Adipose tissue (tissue), 3 donors: Measurements from ENCODE around the gene TCEAL8. TPM values are rescaled to one million over a fixed set of nuclear protein-coding genes. Genes with fewer than 3 reads are reported as not detected.

Source experiments
- H3K27ac ChIP-seq: one replicate; pipeline ENCODE4 v1.5.1; 2013; ENCODE audit warnings: low read depth, low read length
- WGBS, 3 donors: extraction: QIAGEN DNeasy Blood & Tissue Kit; methylation state at CpG; one replicate each; pipeline ENCODE4 v1.1.7; 2013; 5-methylcytosine and 5-hydroxymethylcytosine counted together
- polyA plus RNA-seq, 3 donors: library from polyadenylated mRNA; stranded (reverse); fragments of 200-250 nt; gene quantifications; one replicate each; pipeline ENCODE4 v1.2.3, GENCODE V29; 2013
- donor health status: healthy with polysubstance abuse.
- donor health status: Bipolar disorder and iron deficiency.
- donor health status: healthy.

Gene TCEAL8
- polyA plus RNA-seq, 3 donors = 28.6 to 111 (median 28.8) TPM

- no peak overlapping the region for H3K27ac ChIP-seq
- 46 to 68% (median 48%) methylated on average over 19 to 39 of the region's 39 CpGs for WGBS, 3 donors
These were observed 34.2 kb downstream of the TCEAL8 start for GRCh38 chrX:103220511-103221323.

- 8 to 49% (median 10%) methylated on average over 11 to 37 of the region's 39 CpGs for WGBS, 3 donors
- no peak overlapping the region for H3K27ac ChIP-seq
These were observed 39.4 kb downstream of the TCEAL8 start for GRCh38 chrX:103215425-103215991.

DNA sequence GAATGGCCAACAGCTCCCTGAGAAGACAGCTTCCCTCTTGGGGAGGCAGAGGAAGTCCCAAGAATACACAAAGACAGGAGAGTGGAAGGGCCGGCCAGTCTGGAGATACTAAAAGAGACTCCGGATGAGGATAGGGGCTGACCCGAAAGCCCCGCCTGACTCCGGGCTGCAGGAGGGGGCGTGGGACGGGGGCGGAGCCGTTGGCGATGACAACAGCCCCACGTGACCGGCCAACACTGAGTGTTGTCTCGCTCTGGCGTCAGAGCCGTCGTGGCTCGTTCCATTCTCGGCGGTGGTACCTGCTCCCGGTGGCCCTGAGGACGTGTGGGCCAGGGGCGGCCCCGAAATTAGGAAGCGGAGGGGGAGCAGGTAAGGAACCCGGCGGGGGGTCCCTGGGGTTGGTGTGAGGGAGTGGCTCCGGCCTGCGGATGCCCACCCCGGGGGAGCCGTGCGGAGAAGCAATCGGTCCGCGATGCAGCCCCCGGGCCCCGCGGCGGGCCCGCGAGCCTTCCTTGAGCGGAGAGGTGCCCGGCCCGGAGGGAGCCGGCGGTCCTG is 40.0 kb downstream of the TCEAL8 start, which contains the start of gene BEX4:
Gene BEX4, plus strand, starts transcription at position 239 of the 555 bp plus-strand sequence. CDS start 1,046 bp downstream, outside the sequence.
- no peak within 1 kb of the TSS for H3K27ac ChIP-seq
- 0 to 42% (median 1%) methylated on average over 16 to 45 of the region's 45 CpGs for WGBS, 3 donors

DNA sequence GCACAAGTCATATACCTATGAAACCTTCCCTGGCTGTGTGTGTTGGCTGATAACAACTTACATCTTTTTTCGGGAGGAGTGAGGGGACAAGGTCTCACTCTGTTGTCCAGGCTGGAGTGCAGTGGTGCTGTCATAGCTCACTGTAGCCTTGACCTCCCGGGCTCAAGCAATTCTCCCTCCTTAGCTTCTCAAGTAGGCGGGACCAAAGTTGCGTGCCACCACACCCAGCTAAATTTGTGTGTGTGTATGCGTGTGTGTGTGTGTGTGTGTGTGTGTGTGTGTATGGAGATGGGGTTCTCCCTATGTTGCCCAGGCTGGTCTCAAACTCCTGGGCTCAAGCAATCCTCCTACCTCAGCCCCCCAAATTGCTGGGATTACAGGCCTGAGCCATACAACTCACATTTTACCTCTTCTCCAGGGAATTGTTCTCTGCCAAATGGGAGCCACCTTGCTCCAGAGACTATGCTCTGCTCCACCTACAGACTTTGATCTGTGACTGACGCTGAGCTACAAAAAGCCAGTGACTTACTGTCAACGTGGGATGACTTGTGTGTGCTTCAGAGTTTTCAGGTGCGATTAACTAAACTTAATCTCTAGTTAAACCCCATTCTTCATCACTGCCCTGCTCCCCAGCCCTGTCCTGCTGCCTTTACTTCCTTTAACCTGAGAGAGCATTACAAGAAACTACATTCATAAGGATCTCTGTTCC is 42.1 kb downstream of the TCEAL8 start:
- WGBS, 3 donors = 76 to 84% (median 78%) methylated on average over 7 to 8 of the region's 8 CpGs
- H3K27ac ChIP-seq = no peak overlapping the region

DNA sequence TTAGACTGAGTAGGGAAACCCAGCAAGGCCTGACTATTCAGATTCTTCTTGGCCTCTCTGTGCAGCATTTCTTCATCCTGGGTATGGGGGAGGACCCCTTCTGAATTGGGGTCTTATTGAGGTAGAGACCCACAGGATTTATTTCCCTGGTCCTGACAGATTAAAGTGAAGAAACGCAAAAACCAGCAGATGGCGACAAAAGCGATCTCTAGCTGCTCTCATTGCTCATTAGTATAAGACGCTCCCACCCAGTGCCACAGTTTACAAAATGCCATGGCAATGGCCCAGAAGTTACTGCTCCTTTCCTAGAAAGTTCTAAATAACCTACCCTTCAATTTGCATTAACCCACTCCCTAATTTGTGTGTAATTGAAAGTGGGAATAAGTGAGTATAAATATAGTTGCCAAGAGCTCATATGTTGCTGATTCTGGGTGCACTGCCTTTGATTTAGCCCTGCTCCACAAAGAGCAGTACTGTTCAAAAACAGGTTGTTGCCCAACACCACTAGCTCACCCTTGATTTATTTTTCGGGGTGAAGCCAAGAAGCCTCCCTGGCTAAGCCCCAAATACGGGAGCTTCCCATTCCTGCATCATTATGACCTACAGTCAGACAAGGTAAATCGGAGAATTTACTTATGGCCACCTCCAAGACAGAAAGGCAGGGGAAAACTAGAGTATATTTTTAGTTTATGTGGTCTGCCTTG is 43.8 kb downstream of the TCEAL8 start:
- H3K27ac ChIP-seq = no peak overlapping the region
- 25 to 28% (median 26%) methylated on average over 7 of the region's 7 CpGs for WGBS, 3 donors

DNA sequence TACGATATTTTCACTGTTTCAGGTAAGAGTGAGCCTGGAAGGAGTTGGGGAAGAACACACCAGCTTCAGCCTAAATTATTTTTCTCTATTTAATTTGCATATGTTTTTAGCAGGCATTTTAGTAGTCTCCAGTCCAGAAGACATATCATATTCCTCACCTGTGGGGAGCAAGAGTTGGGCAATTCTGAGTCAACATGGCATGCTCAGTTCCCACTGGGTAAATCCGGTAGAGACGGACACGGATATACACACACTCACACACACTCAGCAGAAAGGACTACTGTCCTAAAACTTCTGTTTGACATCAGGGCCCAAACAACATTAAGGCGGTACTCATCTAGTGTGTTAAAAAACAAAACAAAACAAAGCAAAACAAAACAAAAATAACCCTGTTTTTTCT is 44.9 kb downstream of the TCEAL8 start:
- H3K27ac ChIP-seq = no peak overlapping the region
- 70 to 92% (median 76%) methylated on average over 5 of the region's 5 CpGs for WGBS, 3 donors

Other genes starting within 250 kb of the TCEAL8 start
- gene BEX1, start 191.0 kb downstream of the TCEAL8 start, polyA plus RNA-seq = 10 to 100 TPM in 1 of 3 donors, under 1 TPM in 1, not detected in 1; 1.00 to 22.1 TPM
- gene NXF3, start 162.0 kb downstream of the TCEAL8 start, polyA plus RNA-seq = under 1 TPM; 0.03 to 0.86 (median 0.79) TPM
- gene BEX4, start 40.0 kb downstream of the TCEAL8 start, polyA plus RNA-seq = 10 to 100 TPM; 18.1 to 51.7 (median 22.1) TPM
- under 1 TPM in 2 of 3 donors, not detected in 1; 0.12 to 0.31 TPM for gene TCEAL5, start 21.6 kb upstream of the TCEAL8 start, polyA plus RNA-seq
- gene BEX2, start 55.8 kb upstream of the TCEAL8 start, polyA plus RNA-seq = 10 to 100 TPM in 1 of 3 donors, 1 to 10 TPM in 2; 1.1 to 22.9 (median 3.9) TPM
- 10 to 100 TPM in 1 of 3 donors, 1 to 10 TPM in 1, under 1 TPM in 1; 0.53 to 13.8 (median 2.0) TPM for gene TCEAL7, start 75.1 kb upstream of the TCEAL8 start, polyA plus RNA-seq
- 100 to 1,000 TPM in 1 of 3 donors, 10 to 100 TPM in 2; 29.8 to 205 (median 66.2) TPM for gene TCEAL9, start 101.4 kb upstream of the TCEAL8 start, polyA plus RNA-seq
- gene BEX3, start 121.4 kb upstream of the TCEAL8 start, polyA plus RNA-seq = 100 to 1,000 TPM in 1 of 3 donors, 10 to 100 TPM in 2; 46.8 to 174 (median 89.2) TPM